Astrocyte (in vitro differentiated cells and primary cell): ENCODE data around the gene PHF5A. TPM values are rescaled to one million over a fixed set of nuclear protein-coding genes. Genes with fewer than 3 reads are reported as not detected.
A peak's percentile ranks its signal among the peaks of the same experiment; 100 is the strongest.
"Not testable (repeated sequence)": the region's sequence is repeated elsewhere in the genome, so short reads cannot be mapped to it uniquely, and the experiment has no call there.

Source experiments
- DNase-seq: peaks from one replicate; pipeline ENCODE4 v3.0.0-alpha.2; 2010; ENCODE audit warnings: low read depth
- FAIRE-seq: peaks from 2 replicates; lab custom pipeline; 2011; peaks lifted over from hg19 to GRCh38; lab: Jason Lieb, UNC
- H2AFZ ChIP-seq: 2 replicates; pipeline ENCODE4 v1.6.0; 2012; ENCODE audit warnings: low read depth, low read length, inconsistent platforms
- H3K27ac ChIP-seq: 2 replicates; pipeline ENCODE4 v1.5.1; 2011; ENCODE audit warnings: low read depth, low read length, inconsistent platforms
- H3K27me3 ChIP-seq: 2 replicates; pipeline ENCODE4 v1.6.0; 2011; ENCODE audit warnings: low read length, inconsistent platforms; ENCODE audit not compliant: insufficient read depth
- H3K36me3 ChIP-seq: 2 replicates; pipeline ENCODE4 v1.5.1; 2011; ENCODE audit warnings: low read length, inconsistent platforms; ENCODE audit not compliant: insufficient read depth
- H3K4me1 ChIP-seq: 2 replicates; pipeline ENCODE4 v1.5.1; 2011; ENCODE audit warnings: low read length, inconsistent platforms; ENCODE audit not compliant: insufficient read depth
- H3K4me2 ChIP-seq: 2 replicates; pipeline ENCODE4 v1.6.0; 2012; ENCODE audit warnings: low read length, inconsistent platforms
- H3K4me3 ChIP-seq: 2 replicates; pipeline ENCODE4 v1.5.1; 2011; ENCODE audit warnings: low read depth, mild to moderate bottlenecking, low read length, inconsistent platforms; ENCODE audit not compliant: insufficient read depth
- H3K79me2 ChIP-seq: 2 replicates; pipeline ENCODE4 v1.6.0; 2012; ENCODE audit warnings: mild to moderate bottlenecking, low read length, inconsistent platforms; ENCODE audit not compliant: insufficient read depth
- H3K9ac ChIP-seq: 2 replicates; pipeline ENCODE4 v1.6.0; 2012; ENCODE audit warnings: mild to moderate bottlenecking, low read length, inconsistent platforms
- H3K9me3 ChIP-seq: 2 replicates; pipeline ENCODE4 v1.5.1; 2012; ENCODE audit warnings: low read depth, mild to moderate bottlenecking, low read length, inconsistent platforms; ENCODE audit not compliant: insufficient read depth
- H4K20me1 ChIP-seq: 2 replicates; pipeline ENCODE4 v1.6.0; 2012; ENCODE audit warnings: low read length, inconsistent platforms; ENCODE audit not compliant: insufficient read depth
- H3K27ac Mint-ChIP-seq: one replicate; pipeline ENCODE4 v1.8.0; 2021; ENCODE audit warnings: mild to moderate bottlenecking, mixed read lengths; ENCODE audit not compliant: unreplicated experiment
- H3K27me3 Mint-ChIP-seq: one replicate; pipeline ENCODE4 v1.8.0; 2021; ENCODE audit warnings: low read depth, mixed read lengths; ENCODE audit not compliant: unreplicated experiment
- H3K36me3 Mint-ChIP-seq: one replicate; pipeline ENCODE4 v1.8.0; 2021; ENCODE audit warnings: low read depth, mixed read lengths; ENCODE audit not compliant: unreplicated experiment
- H3K4me1 Mint-ChIP-seq: one replicate; pipeline ENCODE4 v1.8.0; 2021; ENCODE audit warnings: low read depth, mixed read lengths; ENCODE audit not compliant: unreplicated experiment
- H3K4me3 Mint-ChIP-seq: one replicate; pipeline ENCODE4 v1.8.0; 2021; ENCODE audit warnings: mild to moderate bottlenecking, moderate library complexity, mixed read lengths; ENCODE audit not compliant: unreplicated experiment
- H3K9me3 Mint-ChIP-seq: one replicate; pipeline ENCODE4 v1.8.0; 2021; ENCODE audit warnings: mild to moderate bottlenecking, mixed read lengths; ENCODE audit not compliant: unreplicated experiment
- CTCF ChIP-seq: IDR thresholded peaks from 2 replicates; pipeline ENCODE4 v1.5.1; 2011; ENCODE audit warnings: low read depth, mild to moderate bottlenecking, inconsistent platforms, low read length, moderate library complexity; ENCODE audit not compliant: insufficient read depth
- EZH2 ChIP-seq: IDR thresholded peaks from 2 replicates; pipeline ENCODE4 v1.6.1; 2012; ENCODE audit warnings: mild to moderate bottlenecking, low read length, inconsistent platforms; ENCODE audit not compliant: insufficient read depth
- total RNA-seq: library from RNA; stranded (reverse); gene quantifications from 2 replicates; pipeline ENCODE4 v1.2.1, GENCODE V29; 2021

Gene PHF5A
- total RNA-seq, 1 donor from 2014 or later = 30.9 TPM

DNA sequence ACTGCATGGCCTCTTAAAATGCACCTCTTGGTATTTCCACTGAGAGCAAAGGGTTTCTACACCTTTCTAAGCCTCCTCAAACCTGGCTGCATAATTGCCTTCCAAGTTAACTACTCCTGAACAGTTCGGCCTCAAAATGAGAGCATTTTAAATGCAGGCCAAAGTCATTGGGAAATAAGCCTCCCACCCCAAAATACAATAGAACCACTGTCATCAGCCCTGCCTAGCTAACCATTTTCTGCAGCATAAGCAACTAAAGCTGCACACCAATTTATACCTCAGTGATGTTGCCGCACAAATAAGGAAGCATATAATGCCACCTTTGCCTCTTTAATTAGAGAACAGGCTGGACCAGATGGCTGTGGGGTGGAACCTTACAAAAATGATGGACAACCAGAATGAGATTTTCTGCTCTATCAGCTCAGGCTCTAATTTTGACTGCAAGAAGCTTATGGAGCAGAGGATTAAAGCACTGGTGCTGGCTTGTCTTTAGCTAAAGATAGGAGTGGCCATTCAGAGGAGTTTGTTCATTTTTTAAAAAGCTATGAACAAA lies 26.2 kb downstream of the PHF5A start:
- Histone ChIP-seq H3K79me2 (peaks cover 92% of the 10 kb centered on the region), H3K27ac (no peak overlapping the region), H3K4me3 (no peak overlapping the region), H2AFZ (no peak overlapping the region), H3K36me3 (peaks cover 15% of the 10 kb centered on the region), H3K27me3 (no peaks in the 10 kb centered on the region), H3K4me1 (peaks cover 5% of the 10 kb centered on the region), H3K9ac (no peak overlapping the region), H3K4me2 (peak overlapping the region; percentile 34), H4K20me1 (peaks cover 82% of the 10 kb centered on the region), H3K9me3 (no peaks in the 10 kb centered on the region)
- no peaks in the 10 kb centered on the region for H3K27me3 Mint-ChIP-seq
- H3K9me3 Mint-ChIP-seq = no peaks in the 10 kb centered on the region
- H3K4me3 Mint-ChIP-seq = peak overlapping the region; percentile 98
- no peak for FAIRE-seq
- H3K36me3 Mint-ChIP-seq = peaks cover 9% of the 10 kb centered on the region
- H3K4me1 Mint-ChIP-seq = peaks cover 20% of the 10 kb centered on the region
- DNase-seq = no peak
- TF ChIP-seq EZH2 (no peak), CTCF (no peak)
- peak overlapping the region; percentile 2 for H3K27ac Mint-ChIP-seq

- Mint-ChIP-seq H3K27ac (peak overlapping the region; percentile 18), H3K4me1 (peaks cover 20% of the 10 kb centered on the region), H3K36me3 (peaks cover 19% of the 10 kb centered on the region)
- DNase-seq, H3K9ac ChIP-seq, H3K27me3 Mint-ChIP-seq, H3K4me1 ChIP-seq, H3K9me3 Mint-ChIP-seq, H3K27ac ChIP-seq, H3K9me3 ChIP-seq, FAIRE-seq, H3K4me2 ChIP-seq, H2AFZ ChIP-seq, H3K4me3 Mint-ChIP-seq, H3K27me3 ChIP-seq, H3K4me3 ChIP-seq: not testable (repeated sequence)
- Histone ChIP-seq H3K79me2 (peaks cover 98% of the 10 kb centered on the region), H3K36me3 (peaks cover 27% of the 10 kb centered on the region), H4K20me1 (peaks cover 94% of the 10 kb centered on the region)
Observed at GRCh38 chr22:41440511-41440910, 28.0 kb downstream of the PHF5A start.

- no peak overlapping the region for H3K9ac ChIP-seq
- no peaks in the 10 kb centered on the region for H3K9me3 ChIP-seq
- FAIRE-seq (no peak), DNase-seq (no peak)
- TF ChIP-seq EZH2 = no peak
- no peak for TF ChIP-seq CTCF
- no peak overlapping the region for H2AFZ ChIP-seq
- no peak overlapping the region for H3K4me3 Mint-ChIP-seq
- H3K36me3 ChIP-seq = peaks cover 34% of the 10 kb centered on the region
- peaks cover 86% of the 10 kb centered on the region for H3K79me2 ChIP-seq
- H3K27me3 ChIP-seq = no peaks in the 10 kb centered on the region
- no peak overlapping the region for H3K27ac ChIP-seq
- H3K36me3 Mint-ChIP-seq = peaks cover 14% of the 10 kb centered on the region
- H3K4me3 ChIP-seq = no peak overlapping the region
- H3K4me2 ChIP-seq = no peak overlapping the region
- no peak overlapping the region for H3K27ac Mint-ChIP-seq
- H3K9me3 Mint-ChIP-seq = no peaks in the 10 kb centered on the region
- no peaks in the 10 kb centered on the region for H3K4me1 ChIP-seq
- H3K27me3 Mint-ChIP-seq = no peaks in the 10 kb centered on the region
- peaks cover 13% of the 10 kb centered on the region for H3K4me1 Mint-ChIP-seq
- H4K20me1 ChIP-seq = peaks cover 94% of the 10 kb centered on the region
Observed at GRCh38 chr22:41437198-41437597, 31.3 kb downstream of the PHF5A start.
